Ovary (tissue), 9 donors: Measurements from ENCODE around the gene PASK. TPM values are rescaled to one million over a fixed set of nuclear protein-coding genes. Genes with fewer than 3 reads are reported as not detected.

ENCODE experiments used
- DNase-seq, 5 donors: peaks; one replicate each; pipeline ENCODE4 v3.0.0-alpha.2; 2019 to 2020
- H3K27ac ChIP-seq, 2 donors: fragments of 200-600 bp; one replicate each; pipeline versions ENCODE4 v1.5.1 to v1.8.0; 2019 to 2022
- H3K27me3 ChIP-seq: fragments of 200-600 bp; one replicate; pipeline ENCODE4 v1.8.0; 2022
- H3K36me3 ChIP-seq: fragments of 200-600 bp; sonication (generic); one replicate; pipeline ENCODE4 v1.5.1; 2019
- H3K4me1 ChIP-seq: one replicate; pipeline ENCODE4 v1.8.1; 2013; ENCODE audit warnings: mild to moderate bottlenecking, moderate library complexity; ENCODE audit not compliant: insufficient read depth
- H3K4me3 ChIP-seq: fragments of 200-600 bp; sonication (generic); one replicate; pipeline ENCODE4 v1.5.1; 2017
- H3K9me3 ChIP-seq, 2 donors: fragments of 200-600 bp in 1 of 2; sonication (generic) in 1 of 2; one replicate each; pipeline versions ENCODE4 v1.5.1 to v1.8.1; 2013 to 2019; ENCODE audit warnings: mild to moderate bottlenecking in 1 of 2, moderate library complexity in 1 of 2
- CTCF ChIP-seq, 3 donors: fragments of 450-650 bp in 2 of 3; fragments of 200-600 bp in 1 of 3; IDR thresholded peaks; one replicate each; pipeline versions ENCODE4 v1.5.1 to v1.8.0; 2016 to 2022; ENCODE audit warnings: antibody characterized with exemption in 3 of 3, mild to moderate bottlenecking in 1 of 3
- EP300 ChIP-seq: sonication (generic); formaldehyde crosslinking; IDR thresholded peaks from one replicate; pipeline ENCODE4 v1.6.1; 2017; ENCODE audit warnings: antibody characterized with exemption
- POLR2A ChIP-seq: fragments of 450-650 bp; IDR thresholded peaks from one replicate; pipeline ENCODE4 v1.6.1; 2017; ENCODE audit warnings: antibody characterized with exemption, mild to moderate bottlenecking, moderate library complexity
- WGBS, 3 donors: extraction: QIAGEN DNeasy Blood & Tissue Kit in 1 of 3; methylation state at CpG; one replicate each; pipeline versions ENCODE4 v1.1.5 to v1.1.7; 2013 to 2017; 5-methylcytosine and 5-hydroxymethylcytosine counted together
- intact Hi-C, 4 donors: fragments of 100-400 bp; cut with DNase I; formaldehyde crosslinking; loops; one replicate each; pipeline versions ENCODE4 v1.11.0 to v1.15.1; 2022 to 2023
- polyA plus RNA-seq, 2 donors: library from polyadenylated mRNA; stranded (reverse); fragments of 200-250 nt in 1 of 2; fragments of 350-450 nt in 1 of 2; fragmentation: Illumina TruSeq in 1 of 2; extraction: RNeasy Lipid Tissue Mini Kit (QIAGEN cat#74804) in 1 of 2; gene quantifications; one replicate each; pipeline ENCODE4 v1.2.3, GENCODE V29; 2013 to 2014
- total RNA-seq, 7 donors: library from RNA; depleted of rRNA in 2 of 7; stranded (reverse); fragments of >200 nt in 2 of 7; fragmentation: NEBNext Ultra II Directional in 3 of 7; extraction: Animal tissue kit (Norgen Biotek cat#: 25700) in 3 of 7; gene quantifications; one replicate each; pipeline versions ENCODE4 v1.1.0 to v1.2.4, GENCODE V29; 2016 to 2023
- donor health status: DM: no; HTN: no; CAD: no; lungs with moderate emphysema.
- donor health status: DM: no; HTN: no; CAD: no.
- donor health status: Bipolar disorder and iron deficiency.
- donor health status: DM: yes; HTN: yes; CAD: no.
- donor health status: DM: no; HTN: no; CAD: no.
- donor health status: DM: yes; HTN: yes; CAD: no.

Gene PASK
- total and polyA plus RNA-seq, 9 donors = 2.4 to 13.4 (median 7.4) TPM

DNA sequence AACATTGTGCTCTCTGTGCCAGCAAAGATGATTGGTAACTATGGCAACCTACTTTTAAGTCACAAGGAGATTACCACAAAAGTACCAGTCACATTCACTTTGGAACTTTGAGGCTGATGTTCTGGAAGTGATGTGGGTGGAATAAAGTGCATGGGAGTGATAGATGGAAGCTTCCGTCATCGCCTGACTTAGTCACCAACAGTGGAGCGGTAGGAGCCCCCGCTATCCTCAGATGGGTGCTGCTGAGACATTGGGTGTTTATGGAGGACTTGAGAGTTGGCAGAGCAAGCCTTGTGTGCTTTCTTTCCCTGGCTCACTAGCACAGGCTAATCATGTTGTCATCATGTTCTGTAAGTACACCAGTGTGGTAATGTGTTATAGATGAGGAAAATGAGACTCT lies 5.6 kb upstream of the PASK start:
- Histone ChIP-seq H3K4me1 (no peaks in the 10 kb centered on the region), H3K4me3 (no peak overlapping the region), H3K27me3 (no peaks in the 10 kb centered on the region), H3K27ac (no peak overlapping the region), H3K9me3 (no peaks in the 10 kb centered on the region), H3K36me3 (no peaks in the 10 kb centered on the region)
- intact Hi-C loops = no loop called here
- no peak for DNase-seq
- 93 to 99% (median 99%) methylated on average over 4 of the region's 4 CpGs for WGBS, 3 donors
- TF ChIP-seq POLR2A (no peak), CTCF (IDR thresholded peaks at IDR 0.05) (no peak), EP300 (no peak)

- no peak for TF ChIP-seq POLR2A
- TF ChIP-seq CTCF (IDR thresholded peaks at IDR 0.05) = no peak
- TF ChIP-seq EP300 = no peak
- H3K27me3 ChIP-seq = no peaks in the 10 kb centered on the region
- no peak overlapping the region for H3K4me3 ChIP-seq
- WGBS, 3 donors = 88 to 91% (median 89%) methylated on average over 7 of the region's 7 CpGs
- intact Hi-C loops = no loop called here
- no peaks in the 10 kb centered on the region for H3K36me3 ChIP-seq
- no peaks in the 10 kb centered on the region for H3K4me1 ChIP-seq
- no peak overlapping the region for H3K27ac ChIP-seq
- no peaks in the 10 kb centered on the region for H3K9me3 ChIP-seq
- DNase-seq = no peak
These were observed 4.3 kb upstream of the PASK start for GRCh38 chr2:241153616-241154015.

- Histone ChIP-seq H3K9me3 (no peaks in the 10 kb centered on the region), H3K27ac (no peak overlapping the region), H3K4me3 (no peak overlapping the region), H3K27me3 (no peaks in the 10 kb centered on the region), H3K36me3 (no peaks in the 10 kb centered on the region), H3K4me1 (no peaks in the 10 kb centered on the region)
- TF ChIP-seq POLR2A (no peak), CTCF (IDR thresholded peaks at IDR 0.05) (no peak), EP300 (no peak)
- WGBS, 3 donors = 66 to 70% (median 70%) methylated on average over 8 of the region's 8 CpGs
- intact Hi-C loops = no loop called here
- DNase-seq = no peak
These were observed 2.8 kb upstream of the PASK start for GRCh38 chr2:241151934-241152660.

- intact Hi-C loops = no loop called here
- 5 to 8% (median 8%) methylated on average over 25 to 37 of the region's 37 CpGs for WGBS, 3 donors
- no peak for TF ChIP-seq POLR2A
- TF ChIP-seq EP300 = no peak
- TF ChIP-seq CTCF (IDR thresholded peaks at IDR 0.05) = no peak
- Histone ChIP-seq H3K4me1 (no peaks in the 10 kb centered on the region), H3K9me3 (no peaks in the 10 kb centered on the region), H3K36me3 (no peaks in the 10 kb centered on the region), H3K27ac (peak overlapping the region in 1 of 2 donors; percentile 74), H3K4me3 (peak overlapping the region; percentile 87), H3K27me3 (no peaks in the 10 kb centered on the region)
- DNase-seq = no peak
These were observed 1.6 kb upstream of the PASK start for GRCh38 chr2:241150660-241151530.
